ENCODE data around the gene PPFIA1. TPM values are rescaled to one million over a fixed set of nuclear protein-coding genes. Genes with fewer than 3 reads are reported as not detected.

PPFIA1 gene
- polyA plus RNA-seq, 1 donor = 28.7 TPM

DNA sequence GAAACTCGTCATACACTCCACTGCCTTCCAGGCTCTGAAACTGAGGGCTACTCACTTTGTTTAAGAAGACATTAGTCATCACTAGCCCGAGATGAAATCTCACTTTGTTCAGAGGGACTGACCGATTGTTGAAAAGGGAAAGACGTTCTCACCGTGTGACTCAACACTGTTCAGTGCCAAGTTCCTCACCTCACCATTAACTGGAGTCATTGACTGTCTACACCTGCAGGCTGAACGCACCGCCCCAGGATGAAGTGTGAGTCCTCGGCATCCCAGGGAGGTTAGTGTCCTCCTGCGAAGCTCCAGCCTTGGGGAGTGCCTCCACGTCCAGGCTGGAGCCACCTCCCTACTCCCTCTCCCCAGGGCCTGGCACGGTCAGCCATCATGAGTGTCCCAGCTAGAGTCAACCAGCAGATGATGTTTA lies 37.0 kb upstream of the PPFIA1 start:
- H3K9me3 ChIP-seq (ENCODE audit: control insufficient read depth, low read depth, low read length) = no peaks in the 10 kb centered on the region
- no peaks in the 10 kb centered on the region for H3K36me3 ChIP-seq (ENCODE audit: control insufficient read depth, insufficient read depth, low read length)
- H3K27me3 ChIP-seq (ENCODE audit: control insufficient read depth, insufficient read depth, low read length) = no peaks in the 10 kb centered on the region
- H3K27ac ChIP-seq (ENCODE audit: low read length) = no peak overlapping the region
- H3K4me3 ChIP-seq (ENCODE audit: low read length) = no peak overlapping the region
- H3K4me1 ChIP-seq (ENCODE audit: control insufficient read depth, insufficient read depth, low read length) = no peaks in the 10 kb centered on the region
- WGBS (ENCODE audit: insufficient coverage, low lambda C conversion rate) = no CpG with 5 or more reads among the region's 11 CpGs
- DNase-seq = no peak

DNA sequence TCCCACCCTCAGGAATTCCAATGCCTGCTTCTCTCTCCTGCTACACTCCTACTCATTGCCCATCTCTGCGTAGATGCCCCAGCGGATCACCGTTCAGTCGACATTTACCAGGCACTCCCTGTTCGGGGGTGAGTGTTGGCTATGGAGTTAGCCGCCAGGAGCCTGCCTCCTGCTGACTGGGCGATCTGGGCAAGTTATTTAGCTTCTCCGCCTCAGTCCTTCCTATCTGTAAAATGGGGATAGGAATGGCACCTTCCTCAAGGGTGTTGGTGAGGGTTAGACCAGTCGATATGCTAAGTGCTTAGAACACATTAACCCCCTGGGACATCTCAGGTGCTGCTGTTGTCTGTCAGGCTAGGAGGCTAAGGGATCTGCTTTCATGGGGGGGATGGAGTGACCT lies 36.5 kb upstream of the PPFIA1 start:
- Histone ChIP-seq H3K4me1 (ENCODE audit: control insufficient read depth, insufficient read depth, low read length) (no peaks in the 10 kb centered on the region), H3K27ac (ENCODE audit: low read length) (no peak overlapping the region), H3K4me3 (ENCODE audit: low read length) (no peak overlapping the region), H3K36me3 (ENCODE audit: control insufficient read depth, insufficient read depth, low read length) (no peaks in the 10 kb centered on the region), H3K27me3 (ENCODE audit: control insufficient read depth, insufficient read depth, low read length) (no peaks in the 10 kb centered on the region), H3K9me3 (ENCODE audit: control insufficient read depth, low read depth, low read length) (no peaks in the 10 kb centered on the region)
- no CpG with 5 or more reads among the region's 9 CpGs for WGBS (ENCODE audit: insufficient coverage, low lambda C conversion rate)
- no peak for DNase-seq

DNA sequence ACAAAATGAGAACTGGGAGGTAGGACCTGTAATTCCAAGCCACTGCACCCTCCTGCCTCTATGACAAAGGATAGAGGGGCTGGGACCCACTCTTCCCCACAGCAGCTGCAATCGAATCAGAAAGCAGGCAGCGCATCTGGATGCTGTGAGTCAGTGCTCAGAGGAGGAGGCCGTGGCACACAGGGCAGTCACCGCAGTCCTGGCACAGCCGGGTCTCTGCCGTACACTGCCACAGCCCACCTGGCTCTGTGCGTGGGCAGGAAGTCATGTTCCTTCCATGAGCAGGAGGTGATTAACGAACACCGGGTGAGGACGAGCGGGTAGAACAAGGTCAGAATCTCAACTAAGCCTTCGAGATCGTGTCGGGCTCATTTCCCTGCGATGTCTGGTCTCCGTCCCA lies 30.2 kb upstream of the PPFIA1 start:
- Histone ChIP-seq H3K9me3 (ENCODE audit: control insufficient read depth, low read depth, low read length) (no peaks in the 10 kb centered on the region), H3K27ac (ENCODE audit: low read length) (no peak overlapping the region), H3K4me1 (ENCODE audit: control insufficient read depth, insufficient read depth, low read length) (peaks cover 6% of the 10 kb centered on the region), H3K27me3 (ENCODE audit: control insufficient read depth, insufficient read depth, low read length) (no peaks in the 10 kb centered on the region), H3K36me3 (ENCODE audit: control insufficient read depth, insufficient read depth, low read length) (no peaks in the 10 kb centered on the region), H3K4me3 (ENCODE audit: low read length) (no peak overlapping the region)
- no peak for DNase-seq
- no CpG with 5 or more reads among the region's 16 CpGs for WGBS (ENCODE audit: insufficient coverage, low lambda C conversion rate)

DNA sequence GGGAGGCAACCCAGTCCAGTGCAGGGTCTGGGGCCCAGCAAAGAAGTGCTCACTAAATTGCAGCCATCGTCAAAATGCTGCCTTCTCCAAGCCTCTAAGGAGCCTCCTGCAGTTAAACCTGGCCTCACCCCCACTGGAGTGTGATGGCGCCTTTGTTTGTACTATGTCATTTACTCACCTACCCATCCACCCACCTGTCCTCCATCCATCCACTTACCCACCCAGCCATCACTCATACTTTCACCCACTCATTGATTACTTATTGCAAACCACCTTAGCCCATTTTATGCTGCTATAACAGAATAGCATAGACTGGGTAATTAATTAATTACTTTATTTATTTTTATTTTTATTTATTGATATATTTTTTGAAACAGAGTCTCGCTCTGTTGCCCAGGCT lies 28.8 kb upstream of the PPFIA1 start:
- 100% methylated on average over 1 of the region's 3 CpGs for whole genome bisulfite sequencing (ENCODE audit: insufficient coverage, low lambda C conversion rate)
- no peak overlapping the region for H3K27ac ChIP-seq (ENCODE audit: low read length)
- no peaks in the 10 kb centered on the region for H3K9me3 ChIP-seq (ENCODE audit: control insufficient read depth, low read depth, low read length)
- H3K27me3 ChIP-seq (ENCODE audit: control insufficient read depth, insufficient read depth, low read length) = no peaks in the 10 kb centered on the region
- H3K36me3 ChIP-seq (ENCODE audit: control insufficient read depth, insufficient read depth, low read length) = no peaks in the 10 kb centered on the region
- H3K4me3 ChIP-seq (ENCODE audit: low read length) = no peak overlapping the region
- H3K4me1 ChIP-seq (ENCODE audit: control insufficient read depth, insufficient read depth, low read length) = peaks cover 6% of the 10 kb centered on the region
- DNase-seq = no peak

GRCh38 chr11:70242885-70243284 lies 27.6 kb upstream of the PPFIA1 start:
- no peaks in the 10 kb centered on the region for H3K27me3 ChIP-seq (ENCODE audit: control insufficient read depth, insufficient read depth, low read length)
- WGBS (ENCODE audit: insufficient coverage, low lambda C conversion rate) = 38% methylated on average over 1 of the region's 4 CpGs

DNA sequence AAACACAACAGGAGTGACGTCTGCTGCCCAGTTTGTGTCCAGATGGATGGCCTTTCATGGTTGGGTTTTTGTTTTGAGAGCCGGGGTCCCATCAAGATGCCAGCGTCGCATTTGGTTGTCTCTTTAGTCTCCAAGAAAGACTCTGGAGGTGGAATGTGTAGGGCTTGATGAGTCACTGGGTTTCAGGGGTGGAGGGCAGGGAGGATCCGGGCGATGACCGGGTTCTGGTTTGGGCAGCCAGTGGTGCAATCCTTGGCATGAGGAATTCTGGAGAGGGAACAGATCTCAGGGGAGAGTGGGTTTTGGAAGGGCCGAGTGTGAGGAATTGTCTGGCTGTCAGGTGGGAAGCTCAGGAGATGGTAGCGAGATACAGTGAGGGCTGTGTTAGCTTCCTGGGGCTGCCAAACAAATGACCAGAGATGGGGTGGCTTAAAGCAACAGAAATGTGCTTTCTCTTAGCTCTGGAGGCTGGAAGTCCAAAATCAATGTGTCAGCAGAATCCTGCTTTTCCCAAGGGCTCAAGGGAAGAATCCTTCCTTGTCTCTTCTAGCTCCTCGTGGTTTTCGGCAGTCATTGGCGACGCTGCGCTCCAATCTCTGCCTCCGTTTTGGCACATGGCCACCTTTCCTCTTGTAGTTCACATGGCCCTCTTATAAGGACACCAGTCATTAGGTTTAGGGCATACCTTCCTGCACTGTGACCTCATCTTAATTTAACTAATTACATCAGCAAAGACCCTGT lies 26.4 kb upstream of the PPFIA1 start:
- no peaks in the 10 kb centered on the region for H3K36me3 ChIP-seq (ENCODE audit: control insufficient read depth, insufficient read depth, low read length)
- no peaks in the 10 kb centered on the region for H3K27me3 ChIP-seq (ENCODE audit: control insufficient read depth, insufficient read depth, low read length)
- no peak overlapping the region for H3K4me3 ChIP-seq (ENCODE audit: low read length)
- H3K27ac ChIP-seq (ENCODE audit: low read length) = no peak overlapping the region
- no peak for DNase-seq
- peaks cover 12% of the 10 kb centered on the region for H3K4me1 ChIP-seq (ENCODE audit: control insufficient read depth, insufficient read depth, low read length)
- 100% methylated on average over 1 of the region's 15 CpGs for WGBS (ENCODE audit: insufficient coverage, low lambda C conversion rate)
- H3K9me3 ChIP-seq (ENCODE audit: control insufficient read depth, low read depth, low read length) = no peaks in the 10 kb centered on the region

More at GRCh38 chr11:70242885-70243284, 27.6 kb upstream of the PPFIA1 start:
- Histone ChIP-seq H3K27ac (ENCODE audit: low read length) (peak overlapping the region; percentile 23), H3K36me3 (ENCODE audit: control insufficient read depth, insufficient read depth, low read length) (no peaks in the 10 kb centered on the region), H3K4me1 (ENCODE audit: control insufficient read depth, insufficient read depth, low read length) (peaks cover 12% of the 10 kb centered on the region), H3K9me3 (ENCODE audit: control insufficient read depth, low read depth, low read length) (no peaks in the 10 kb centered on the region), H3K4me3 (ENCODE audit: low read length) (no peak overlapping the region)
- DNase-seq = peak; percentile 26 to 61

GRCh38 chr11:70244698-70245097 lies 25.8 kb upstream of the PPFIA1 start:
- Histone ChIP-seq H3K9me3 (ENCODE audit: control insufficient read depth, low read depth, low read length) (no peaks in the 10 kb centered on the region), H3K4me3 (ENCODE audit: low read length) (no peak overlapping the region)
- WGBS (ENCODE audit: insufficient coverage, low lambda C conversion rate) = no CpG with 5 or more reads among the region's 7 CpGs

GRCh38 chr11:70246196-70246595 lies 24.3 kb upstream of the PPFIA1 start:
- Histone ChIP-seq H3K27me3 (ENCODE audit: control insufficient read depth, insufficient read depth, low read length) (no peaks in the 10 kb centered on the region), H3K4me3 (ENCODE audit: low read length) (no peak overlapping the region), H3K36me3 (ENCODE audit: control insufficient read depth, insufficient read depth, low read length) (no peaks in the 10 kb centered on the region), H3K27ac (ENCODE audit: low read length) (no peak overlapping the region), H3K9me3 (ENCODE audit: control insufficient read depth, low read depth, low read length) (no peaks in the 10 kb centered on the region), H3K4me1 (ENCODE audit: control insufficient read depth, insufficient read depth, low read length) (peaks cover 12% of the 10 kb centered on the region)
- no CpG with 5 or more reads among the region's 8 CpGs for WGBS (ENCODE audit: insufficient coverage, low lambda C conversion rate)
- DNase-seq = no peak

More at GRCh38 chr11:70244698-70245097, 25.8 kb upstream of the PPFIA1 start:
- Histone ChIP-seq H3K27me3 (ENCODE audit: control insufficient read depth, insufficient read depth, low read length) (no peaks in the 10 kb centered on the region), H3K4me1 (ENCODE audit: control insufficient read depth, insufficient read depth, low read length) (peaks cover 12% of the 10 kb centered on the region), H3K36me3 (ENCODE audit: control insufficient read depth, insufficient read depth, low read length) (no peaks in the 10 kb centered on the region), H3K27ac (ENCODE audit: low read length) (no peak overlapping the region)
- no peak for DNase-seq

DNA sequence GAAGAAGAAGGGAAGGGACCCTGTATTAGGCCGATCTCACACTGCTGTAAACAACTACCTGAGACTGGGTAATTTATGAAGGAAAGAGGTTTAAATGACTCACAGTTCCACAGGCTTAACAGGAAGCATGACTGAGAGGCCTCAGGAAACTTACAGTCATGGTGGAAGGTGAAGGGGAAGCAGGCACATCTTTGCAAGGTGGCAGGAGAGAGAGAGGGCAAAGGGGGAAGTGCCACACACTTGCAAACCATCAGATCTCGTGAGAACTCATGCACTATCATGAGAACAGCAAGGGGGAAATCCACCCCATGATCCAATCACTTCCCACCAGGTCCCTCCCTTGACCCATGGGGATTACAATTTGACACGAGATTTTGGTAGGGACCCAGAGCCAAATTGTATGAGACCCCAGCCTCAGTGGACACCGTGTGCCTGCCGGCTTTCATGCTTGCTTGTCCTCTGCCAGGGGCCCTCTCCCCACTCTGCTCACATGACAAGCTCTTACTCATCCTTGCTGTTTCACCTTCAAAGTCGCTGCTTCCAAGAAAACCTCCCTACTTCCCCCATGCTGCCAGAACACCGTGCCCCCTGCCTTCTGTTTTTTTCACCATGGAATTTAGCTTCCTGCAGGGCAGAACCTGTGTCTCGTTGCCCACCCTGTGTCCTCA lies 23.3 kb upstream of the PPFIA1 start:
- WGBS (ENCODE audit: insufficient coverage, low lambda C conversion rate) = no CpG with 5 or more reads among the region's 8 CpGs

GRCh38 chr11:70247710-70248072 lies 22.8 kb upstream of the PPFIA1 start:
- no peak for DNase-seq
- WGBS (ENCODE audit: insufficient coverage, low lambda C conversion rate) = no CpG with 5 or more reads among the region's 4 CpGs
- H3K4me1 ChIP-seq (ENCODE audit: control insufficient read depth, insufficient read depth, low read length) = peaks cover 7% of the 10 kb centered on the region
- H3K9me3 ChIP-seq (ENCODE audit: control insufficient read depth, low read depth, low read length) = no peaks in the 10 kb centered on the region
- no peak overlapping the region for H3K4me3 ChIP-seq (ENCODE audit: low read length)
- H3K27ac ChIP-seq (ENCODE audit: low read length) = no peak overlapping the region
- H3K27me3 ChIP-seq (ENCODE audit: control insufficient read depth, insufficient read depth, low read length) = no peaks in the 10 kb centered on the region
- H3K36me3 ChIP-seq (ENCODE audit: control insufficient read depth, insufficient read depth, low read length) = no peaks in the 10 kb centered on the region

More for the DNA sequence above, 23.3 kb upstream of the PPFIA1 start:
- Histone ChIP-seq H3K4me1 (ENCODE audit: control insufficient read depth, insufficient read depth, low read length) (peaks cover 12% of the 10 kb centered on the region), H3K4me3 (ENCODE audit: low read length) (no peak overlapping the region), H3K9me3 (ENCODE audit: control insufficient read depth, low read depth, low read length) (no peaks in the 10 kb centered on the region), H3K27me3 (ENCODE audit: control insufficient read depth, insufficient read depth, low read length) (no peaks in the 10 kb centered on the region), H3K27ac (ENCODE audit: low read length) (no peak overlapping the region), H3K36me3 (ENCODE audit: control insufficient read depth, insufficient read depth, low read length) (no peaks in the 10 kb centered on the region)
- DNase-seq = peak in 1 of 2 donors; percentile 14

Data from large intestine (tissue), 3 donors.